A673 (cell line): ENCODE measurements around the gene UBE2D1. TPM values are rescaled to one million over a fixed set of nuclear protein-coding genes. Genes with fewer than 3 reads are reported as not detected.

Experiments
- BruUV-seq: library from RNA; stranded (reverse); fragments of 400-500 nt; replicated peaks from 2 replicates; lab custom pipeline; 2021; lab: Mats Ljungman, UMichigan
- CTCF ChIA-PET: fragments of 300-600 bp; sonication (Branson Sonifier 250); formaldehyde crosslinking; loops from one replicate; lab custom pipeline; 2022; ENCODE audit warnings: antibody characterized with exemption; lab: Charles Lee
- POLR2A ChIA-PET: fragments of 300-600 bp; sonication (Branson Sonifier 250); formaldehyde crosslinking; loops from one replicate; lab custom pipeline; 2022; ENCODE audit warnings: antibody characterized with exemption; ENCODE audit not compliant: low non-redundant PET; lab: Charles Lee
- DNase-seq: peaks from one replicate; pipeline ENCODE4 v3.0.0-alpha.2; 2015; ENCODE audit warnings: low spot score
- H3K27ac ChIP-seq: fragments of 200-600 bp; sonication (generic); 2 replicates; pipeline ENCODE4 v1.5.1; 2016; ENCODE audit warnings: mixed run types, low read depth, mild to moderate bottlenecking, mixed read lengths, antibody characterized with exemption, low read length; ENCODE audit not compliant: poor library complexity, severe bottlenecking
- H3K27me3 ChIP-seq: fragments of 200-600 bp; sonication (generic); replicated peaks from 2 replicates; pipeline ENCODE4 v1.6.1; 2017; ENCODE audit warnings: mixed run types, low read depth, mild to moderate bottlenecking, mixed read lengths, antibody characterized with exemption, low read length; ENCODE audit not compliant: insufficient read depth, poor library complexity
- H3K36me3 ChIP-seq: fragments of 200-600 bp; sonication (generic); 2 replicates; pipeline ENCODE4 v1.6.1; 2016; ENCODE audit warnings: mixed run types, mild to moderate bottlenecking, mixed read lengths, antibody characterized with exemption, low read length; ENCODE audit not compliant: insufficient read depth, poor library complexity, severe bottlenecking
- H3K4me1 ChIP-seq: fragments of 200-600 bp; sonication (generic); 2 replicates; pipeline ENCODE4 v1.6.1; 2017; ENCODE audit warnings: mixed run types, mild to moderate bottlenecking, mixed read lengths, antibody characterized with exemption, low read length; ENCODE audit not compliant: insufficient read depth, poor library complexity, severe bottlenecking
- H3K4me3 ChIP-seq: fragments of 200-600 bp; sonication (generic); 2 replicates; pipeline ENCODE4 v1.5.1; 2016; ENCODE audit warnings: low read depth, mixed run types, mild to moderate bottlenecking, mixed read lengths, low read length; ENCODE audit not compliant: poor library complexity, severe bottlenecking
- H3K9me3 ChIP-seq: fragments of 200-600 bp; sonication (generic); 2 replicates; pipeline ENCODE4 v1.6.1; 2016; ENCODE audit warnings: mixed run types, low read depth, mild to moderate bottlenecking, mixed read lengths, antibody characterized with exemption, low read length; ENCODE audit not compliant: poor library complexity, severe bottlenecking
- EZH2 ChIP-seq: fragments of 200-600 bp; sonication (generic); IDR thresholded peaks from 2 replicates; pipeline ENCODE4 v1.6.1; 2017; ENCODE audit warnings: borderline replicate concordance, low read depth, mild to moderate bottlenecking, mixed read lengths, antibody characterized with exemption, low read length; ENCODE audit not compliant: poor library complexity, severe bottlenecking
- intact Hi-C: fragments of 100-400 bp; cut with micrococcal nuclease; formaldehyde crosslinking; loops from one replicate; pipeline ENCODE4 v1.10.0; 2022; ENCODE audit not compliant: unreplicated experiment
- total RNA-seq: library from RNA; stranded (reverse); gene quantifications from 2 replicates; pipeline ENCODE4 v1.2.3, GENCODE V29; 2021
- TF ChIP-seq, protein P1 (sequence below): fragments of 300-800, 200-600 bp; sonication (generic); conservative IDR thresholded peaks from 2 replicates; pipeline ENCODE4 v1.5.1; 2017; ENCODE audit warnings: low read depth, mild to moderate bottlenecking, antibody characterized with exemption, low read length, moderate library complexity, mixed read lengths

UBE2D1 gene
- total RNA-seq, 1 experiment from 2014 or later, result 16.9 TPM

DNA sequence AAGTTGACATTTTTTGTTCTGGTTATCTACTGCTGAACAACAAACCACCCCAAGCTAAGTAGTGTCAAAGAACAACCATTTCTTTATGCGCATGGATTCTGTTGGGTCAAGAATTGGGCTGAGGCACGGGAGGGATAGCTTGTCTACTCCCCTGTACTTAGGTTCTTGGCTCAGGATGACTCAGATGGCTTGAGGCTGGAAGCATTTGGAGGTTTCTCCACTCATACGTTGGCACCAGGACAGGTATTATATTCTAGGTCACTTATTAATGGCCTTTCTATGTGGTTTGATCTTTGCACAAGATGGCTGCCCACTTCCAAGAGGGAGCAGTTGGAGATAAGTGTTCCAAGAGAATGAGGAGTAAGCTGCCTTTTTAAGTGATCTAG is 38.6 kb downstream of the UBE2D1 start:
- Histone ChIP-seq H3K4me3 (no peak overlapping the region), H3K27ac (no peak overlapping the region), H3K4me1 (no peaks in the 10 kb centered on the region), H3K27me3 (no peaks in the 10 kb centered on the region), H3K36me3 (no peaks in the 10 kb centered on the region), H3K9me3 (no peaks in the 10 kb centered on the region)
- no TSS peak for BruUV-seq
- ChIA-PET CTCF (no interaction called here), POLR2A (no interaction called here)
- DNase-seq, result no peak
- no peak for TF ChIP-seq EZH2
- TF ChIP-seq, protein P1, sequence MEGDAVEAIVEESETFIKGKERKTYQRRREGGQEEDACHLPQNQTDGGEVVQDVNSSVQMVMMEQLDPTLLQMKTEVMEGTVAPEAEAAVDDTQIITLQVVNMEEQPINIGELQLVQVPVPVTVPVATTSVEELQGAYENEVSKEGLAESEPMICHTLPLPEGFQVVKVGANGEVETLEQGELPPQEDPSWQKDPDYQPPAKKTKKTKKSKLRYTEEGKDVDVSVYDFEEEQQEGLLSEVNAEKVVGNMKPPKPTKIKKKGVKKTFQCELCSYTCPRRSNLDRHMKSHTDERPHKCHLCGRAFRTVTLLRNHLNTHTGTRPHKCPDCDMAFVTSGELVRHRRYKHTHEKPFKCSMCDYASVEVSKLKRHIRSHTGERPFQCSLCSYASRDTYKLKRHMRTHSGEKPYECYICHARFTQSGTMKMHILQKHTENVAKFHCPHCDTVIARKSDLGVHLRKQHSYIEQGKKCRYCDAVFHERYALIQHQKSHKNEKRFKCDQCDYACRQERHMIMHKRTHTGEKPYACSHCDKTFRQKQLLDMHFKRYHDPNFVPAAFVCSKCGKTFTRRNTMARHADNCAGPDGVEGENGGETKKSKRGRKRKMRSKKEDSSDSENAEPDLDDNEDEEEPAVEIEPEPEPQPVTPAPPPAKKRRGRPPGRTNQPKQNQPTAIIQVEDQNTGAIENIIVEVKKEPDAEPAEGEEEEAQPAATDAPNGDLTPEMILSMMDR, result no peak
- intact Hi-C loops, result no loop called here

- H3K36me3 ChIP-seq, result peaks cover 11% of the 10 kb centered on the region
- intact Hi-C loops, result loop anchor here (5.0 kb wide), 1 partner anchor 45 kb away; the partner anchor contains the start of gene UBE2D1
- DNase-seq, result no peak
- CTCF ChIA-PET, result no interaction called here
- POLR2A ChIA-PET, result no interaction called here
- no TSS peak for BruUV-seq
- TF ChIP-seq EZH2, result no peak
- TF ChIP-seq, protein P1, result no peak
- no peaks in the 10 kb centered on the region for H3K9me3 ChIP-seq
- no peaks in the 10 kb centered on the region for H3K27me3 ChIP-seq
- no peak overlapping the region for H3K4me3 ChIP-seq
- no peak overlapping the region for H3K27ac ChIP-seq
- peaks cover 7% of the 10 kb centered on the region for H3K4me1 ChIP-seq
These were observed 47.7 kb downstream of the UBE2D1 start for GRCh38 chr10:58382489-58382995.

GRCh38 chr10:58384095-58384494 is 49.3 kb downstream of the UBE2D1 start:
- TF ChIP-seq, protein P1, result no peak
- no peak for TF ChIP-seq EZH2
- intact Hi-C loops, result loop anchor here (2.0 to 5.0 kb wide), 2 partner anchors 47 to 207 kb away; partner anchors contain the start of gene UBE2D1
- peak overlapping the region; percentile 80 for H3K4me3 ChIP-seq
- POLR2A ChIA-PET, result interaction anchor here (0.6 kb wide), 1 partner anchor 111 kb away, joined by 3 read pairs; no protein-coding TSS in a partner anchor
- H3K4me1 ChIP-seq, result peaks cover 7% of the 10 kb centered on the region
- H3K9me3 ChIP-seq, result no peaks in the 10 kb centered on the region
- no peak for DNase-seq
- H3K36me3 ChIP-seq, result peaks cover 26% of the 10 kb centered on the region
- CTCF ChIA-PET, result interaction anchor here (0.8 kb wide), 1 partner anchor 84 kb away, joined by 3 read pairs; no protein-coding TSS in a partner anchor
- BruUV-seq, result no TSS peak
- no peak overlapping the region for H3K27ac ChIP-seq
- no peaks in the 10 kb centered on the region for H3K27me3 ChIP-seq
